HUES48 (cell line): ENCODE measurements around the gene DLEU7.

Experiments
- H3K27ac ChIP-seq: one replicate; pipeline ENCODE4 v1.7.0; 2013; ENCODE audit warnings: low read depth, low read length, inconsistent platforms
- H3K27me3 ChIP-seq: 2 replicates; pipeline ENCODE4 v1.6.1; 2013; ENCODE audit warnings: mild to moderate bottlenecking, low read length; ENCODE audit not compliant: control insufficient read depth, insufficient read depth
- H3K36me3 ChIP-seq: 2 replicates; pipeline ENCODE4 v1.6.1; 2013; ENCODE audit warnings: low read length; ENCODE audit not compliant: control insufficient read depth, insufficient read depth
- H3K4me1 ChIP-seq: 2 replicates; pipeline ENCODE4 v1.6.1; 2013; ENCODE audit warnings: mild to moderate bottlenecking, low read length; ENCODE audit not compliant: control insufficient read depth, insufficient read depth
- H3K4me3 ChIP-seq: 2 replicates; pipeline ENCODE4 v1.5.1; 2013; ENCODE audit warnings: mild to moderate bottlenecking, low read depth, low read length
- H3K9ac ChIP-seq: 2 replicates; pipeline ENCODE4 v1.6.1; 2013; ENCODE audit warnings: mild to moderate bottlenecking, low read depth, low read length, moderate library complexity
- H3K9me3 ChIP-seq: 2 replicates; pipeline ENCODE4 v1.6.1; 2013; ENCODE audit warnings: low read length; ENCODE audit not compliant: control insufficient read depth, insufficient read depth

DLEU7 gene

DNA sequence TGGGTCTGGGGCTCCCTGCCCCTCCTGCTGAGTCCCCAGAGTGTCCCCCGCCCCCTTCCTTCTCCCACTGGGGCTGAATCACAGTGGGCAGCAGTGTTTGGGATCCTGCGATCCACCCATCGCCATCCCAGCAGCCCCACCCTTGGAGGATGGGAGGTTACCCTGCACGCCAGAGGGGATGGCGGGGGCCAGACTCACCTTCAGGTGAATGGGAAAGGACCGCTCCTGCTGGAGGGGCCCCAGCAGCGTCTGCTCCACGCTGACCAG, 569 bp downstream of the DLEU7 start:
- Histone ChIP-seq H3K9me3 (no peaks in the 10 kb centered on the region), H3K9ac (peak overlapping the region; percentile 25; the same call in 1 of the 2 replicates), H3K4me3 (peak overlapping the region; percentile 66)

DNA sequence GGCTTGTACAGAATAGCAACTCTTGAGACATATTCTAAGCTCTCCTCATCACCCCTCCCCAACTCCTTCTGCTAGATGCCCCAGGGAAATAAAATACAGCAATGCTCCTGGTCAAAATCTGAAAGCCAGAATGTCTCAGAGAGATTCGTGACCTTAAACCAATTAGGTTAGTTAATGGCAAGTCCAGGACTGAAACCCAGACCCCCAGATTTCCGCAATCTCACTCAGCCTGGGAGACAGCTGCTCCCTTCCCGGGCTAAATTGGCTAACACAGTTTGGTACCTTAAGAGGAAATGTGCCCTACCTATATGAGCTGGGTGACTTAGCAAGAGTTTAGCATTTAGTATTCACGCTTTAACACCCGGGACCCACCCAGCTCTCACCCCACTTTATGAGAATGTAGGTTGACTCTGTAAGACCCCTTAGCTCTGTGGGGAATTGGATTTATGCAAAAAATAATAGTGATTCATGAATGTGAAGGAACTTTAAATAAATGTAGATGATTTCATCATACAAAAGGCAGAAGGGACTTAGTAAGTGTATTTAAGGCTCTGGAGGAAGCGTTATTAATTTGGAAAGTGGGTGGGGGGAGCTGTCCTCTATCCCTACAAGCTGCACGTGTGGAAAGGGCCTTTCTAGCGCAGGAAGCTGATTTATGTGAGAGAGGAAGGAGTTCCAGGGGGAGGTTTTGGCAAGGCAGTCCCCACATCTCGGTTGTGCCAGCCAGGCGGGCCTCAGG, 1.1 kb downstream of the DLEU7 start:
- Histone ChIP-seq H3K27me3 (peaks cover 37% of the 10 kb centered on the region), H3K9me3 (no peaks in the 10 kb centered on the region), H3K4me3 (peak overlapping the region; percentile 66), H3K9ac (0 out of 2 replicates have a peak overlapping the region, but pooled peaks have one; percentile 25), H3K27ac (no peak overlapping the region), H3K4me1 (peaks cover 22% of the 10 kb centered on the region), H3K36me3 (peaks cover 14% of the 10 kb centered on the region; the same call in 1 of the 2 replicates)

More for the DNA sequence above, 569 bp downstream of the DLEU7 start:
- no peak overlapping the region for H3K27ac ChIP-seq
- peaks cover 14% of the 10 kb centered on the region; the same call in 1 of the 2 replicates for H3K36me3 ChIP-seq
- peaks cover 22% of the 10 kb centered on the region for H3K4me1 ChIP-seq
- H3K27me3 ChIP-seq, result peaks cover 37% of the 10 kb centered on the region

DNA sequence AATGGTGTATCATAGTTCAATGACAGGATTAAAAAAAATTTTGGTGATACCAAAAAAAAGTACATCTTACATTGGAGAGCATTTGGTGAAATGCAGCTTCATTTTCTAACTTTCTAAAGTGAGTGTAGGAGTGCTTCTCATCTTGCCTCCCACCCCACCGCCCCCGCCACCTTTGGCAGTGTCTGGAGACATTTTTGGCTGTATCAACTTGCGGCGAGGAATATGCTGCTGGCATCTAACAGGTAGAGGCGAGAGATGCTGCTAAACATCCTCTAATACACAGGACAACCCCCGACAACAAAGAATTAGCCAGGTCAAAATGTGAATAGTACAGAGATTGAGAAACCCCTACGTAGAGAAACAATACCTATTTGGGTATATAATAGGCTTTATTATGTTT, 1.7 kb downstream of the DLEU7 start:
- Histone ChIP-seq H3K27ac (no peak overlapping the region), H3K27me3 (peaks cover 37% of the 10 kb centered on the region), H3K4me3 (no peak overlapping the region), H3K4me1 (peaks cover 22% of the 10 kb centered on the region), H3K9ac (no peak overlapping the region), H3K36me3 (peaks cover 15% of the 10 kb centered on the region; the same call in 1 of the 2 replicates), H3K9me3 (no peaks in the 10 kb centered on the region)

DNA sequence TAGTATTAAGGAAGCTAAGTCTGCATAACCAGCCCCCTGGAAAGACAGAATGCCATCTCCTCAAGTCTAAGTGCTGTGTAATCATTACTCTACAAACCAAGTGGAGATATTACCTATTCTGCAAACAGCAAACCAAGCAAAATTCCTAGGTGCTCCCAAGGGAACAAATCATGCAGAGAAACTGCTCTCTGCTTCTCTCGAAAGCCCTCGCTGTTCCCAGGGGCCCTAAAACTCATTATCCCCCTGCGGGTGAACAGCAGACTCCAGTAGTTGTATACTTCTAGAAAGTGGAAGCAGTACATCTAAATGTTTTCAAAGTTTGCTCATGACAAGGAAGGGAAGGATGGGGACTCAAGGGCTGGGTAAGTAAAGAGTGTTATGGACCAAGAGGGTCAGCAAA, 3.2 kb downstream of the DLEU7 start:
- Histone ChIP-seq H3K4me1 (peaks cover 21% of the 10 kb centered on the region), H3K27me3 (peaks cover 34% of the 10 kb centered on the region), H3K9ac (no peak overlapping the region), H3K4me3 (no peak overlapping the region), H3K9me3 (no peaks in the 10 kb centered on the region), H3K36me3 (peaks cover 16% of the 10 kb centered on the region; the same call in 1 of the 2 replicates), H3K27ac (no peak overlapping the region)

DNA sequence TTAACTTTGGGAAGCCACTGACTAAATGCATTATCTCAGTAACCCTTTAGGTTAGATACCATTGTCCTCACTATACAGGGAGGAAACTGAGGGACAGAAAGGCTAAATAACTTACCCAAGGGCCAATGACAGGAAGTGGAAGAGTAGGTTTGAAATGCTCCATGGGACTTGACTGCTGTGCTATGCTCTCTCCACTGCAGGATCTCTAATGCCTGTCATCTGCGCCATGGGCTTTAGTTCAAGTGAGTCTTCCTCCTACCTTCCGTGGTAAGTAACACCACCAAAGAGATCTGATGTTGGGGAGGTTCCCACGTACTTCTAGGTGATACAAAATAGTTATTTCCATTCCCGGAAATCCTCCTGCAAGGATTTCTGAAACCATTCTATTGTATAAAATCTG, 3.7 kb downstream of the DLEU7 start:
- no peak overlapping the region for H3K9ac ChIP-seq
- H3K4me3 ChIP-seq, result no peak overlapping the region
- H3K9me3 ChIP-seq, result no peaks in the 10 kb centered on the region

DNA sequence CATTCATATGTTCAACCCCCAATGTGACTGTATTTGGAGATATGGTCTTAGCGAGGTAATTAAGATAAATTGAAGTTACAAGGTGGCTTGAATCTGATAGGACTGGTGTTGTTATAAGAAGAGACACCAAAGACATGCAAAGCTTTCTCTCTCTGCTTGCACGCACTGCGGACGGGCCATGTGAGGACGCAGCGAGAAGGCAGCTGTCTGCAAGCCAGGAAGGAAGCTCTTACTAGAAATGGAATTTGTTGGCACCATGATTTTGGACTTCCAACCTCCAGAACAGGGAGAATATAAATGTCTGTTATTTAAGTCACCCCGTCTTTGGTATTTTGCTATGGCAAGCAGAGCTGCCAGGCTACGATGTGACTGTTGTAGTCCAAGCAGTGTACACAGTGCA, 4.8 kb downstream of the DLEU7 start:
- Histone ChIP-seq H3K9me3 (no peaks in the 10 kb centered on the region), H3K27ac (no peak overlapping the region), H3K9ac (no peak overlapping the region), H3K4me3 (no peak overlapping the region), H3K27me3 (peaks cover 19% of the 10 kb centered on the region), H3K36me3 (peaks cover 16% of the 10 kb centered on the region; the same call in 1 of the 2 replicates), H3K4me1 (peaks cover 9% of the 10 kb centered on the region)

More for the DNA sequence above, 3.7 kb downstream of the DLEU7 start:
- peaks cover 30% of the 10 kb centered on the region for H3K27me3 ChIP-seq
- H3K36me3 ChIP-seq, result peaks cover 16% of the 10 kb centered on the region; the same call in 1 of the 2 replicates
- H3K27ac ChIP-seq, result no peak overlapping the region
- H3K4me1 ChIP-seq, result peaks cover 18% of the 10 kb centered on the region

DNA sequence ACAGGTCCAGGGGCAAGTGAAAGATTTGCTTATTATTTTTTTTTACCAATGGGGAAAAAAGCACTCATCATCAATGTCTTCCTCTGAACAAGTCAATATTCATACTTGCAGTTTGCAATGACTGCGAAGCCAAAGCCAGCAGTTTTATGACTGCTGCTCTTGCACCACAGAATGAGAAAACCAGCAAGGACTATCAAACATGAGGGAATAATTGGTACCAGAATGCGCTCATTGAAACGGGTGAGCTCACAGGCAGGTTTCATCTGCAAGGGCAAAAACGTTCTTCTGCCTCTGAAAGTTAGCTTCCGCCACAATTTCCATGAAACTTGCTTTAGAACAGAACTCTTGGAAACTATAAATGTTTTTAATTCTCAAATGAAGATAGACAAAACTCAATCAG, 5.5 kb downstream of the DLEU7 start:
- Histone ChIP-seq H3K4me1 (peaks cover 9% of the 10 kb centered on the region), H3K27ac (no peak overlapping the region), H3K9ac (no peak overlapping the region), H3K4me3 (no peak overlapping the region), H3K9me3 (no peaks in the 10 kb centered on the region), H3K27me3 (peaks cover 12% of the 10 kb centered on the region), H3K36me3 (peaks cover 16% of the 10 kb centered on the region; the same call in 1 of the 2 replicates)

DNA sequence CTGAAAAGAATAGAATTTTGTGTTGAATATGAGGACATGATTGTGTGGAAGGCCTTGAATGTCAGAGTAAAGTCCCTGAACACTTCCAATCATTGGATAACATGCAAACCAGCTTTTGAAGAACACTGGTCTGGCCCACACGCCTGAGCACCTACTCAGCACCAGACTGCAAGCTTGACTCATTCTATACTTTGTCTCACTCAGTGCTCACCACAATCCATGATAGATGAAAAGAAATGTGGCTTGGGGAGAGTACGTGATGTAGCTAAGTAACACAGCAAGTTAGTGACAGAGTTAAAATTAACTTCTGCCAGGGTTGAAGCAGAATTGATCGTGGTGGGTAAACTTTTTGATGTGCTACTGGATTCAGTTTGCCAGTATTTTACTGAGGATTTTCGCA, 12.0 kb downstream of the DLEU7 start:
- Histone ChIP-seq H3K27me3 (peaks cover 11% of the 10 kb centered on the region), H3K4me1 (no peaks in the 10 kb centered on the region), H3K9ac (no peak overlapping the region), H3K9me3 (no peaks in the 10 kb centered on the region), H3K36me3 (no peaks in the 10 kb centered on the region), H3K27ac (no peak overlapping the region), H3K4me3 (no peak overlapping the region)

GRCh38 chr13:50829896-50830295, 13.6 kb downstream of the DLEU7 start:
- Histone ChIP-seq H3K9me3 (no peaks in the 10 kb centered on the region), H3K27ac (no peak overlapping the region), H3K4me3 (no peak overlapping the region), H3K36me3 (no peaks in the 10 kb centered on the region), H3K9ac (no peak overlapping the region), H3K27me3 (peaks cover 14% of the 10 kb centered on the region), H3K4me1 (no peaks in the 10 kb centered on the region)

GRCh38 chr13:50829226-50829625, 14.3 kb downstream of the DLEU7 start:
- Histone ChIP-seq H3K36me3 (no peaks in the 10 kb centered on the region), H3K4me1 (no peaks in the 10 kb centered on the region), H3K9ac (no peak overlapping the region), H3K27me3 (peaks cover 14% of the 10 kb centered on the region), H3K9me3 (no peaks in the 10 kb centered on the region), H3K4me3 (no peak overlapping the region), H3K27ac (no peak overlapping the region)

DNA sequence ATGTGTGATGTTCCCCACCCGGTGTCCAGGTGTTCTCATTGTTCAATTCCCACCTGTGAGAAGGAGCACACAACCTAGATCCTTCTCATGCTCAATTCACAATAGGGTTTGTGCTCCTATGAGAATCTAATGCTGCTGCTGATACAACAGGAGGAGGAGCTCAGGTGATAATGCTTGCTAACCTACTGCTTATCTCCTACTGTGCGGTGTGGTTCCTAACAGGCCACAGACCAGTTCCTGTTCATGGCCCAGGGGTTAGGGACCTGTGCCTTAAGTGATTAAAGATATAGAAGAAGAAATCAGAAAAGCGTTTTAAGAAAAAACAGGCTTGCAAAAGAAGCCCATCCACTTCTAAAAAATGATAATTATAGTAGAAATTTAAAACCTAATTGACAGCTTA, 17.5 kb downstream of the DLEU7 start:
- no peak overlapping the region for H3K27ac ChIP-seq
- peaks cover 14% of the 10 kb centered on the region for H3K27me3 ChIP-seq
- H3K9me3 ChIP-seq, result no peaks in the 10 kb centered on the region
- H3K4me1 ChIP-seq, result no peaks in the 10 kb centered on the region
- no peaks in the 10 kb centered on the region for H3K36me3 ChIP-seq
- H3K9ac ChIP-seq, result no peak overlapping the region
- no peak overlapping the region for H3K4me3 ChIP-seq
